K562 (cell line): ENCODE measurements around the gene RILP. TPM values are rescaled to one million over a fixed set of nuclear protein-coding genes. Genes with fewer than 3 reads are reported as not detected.

Experiments used
- ATF2 ChIP-seq: sonication (generic); formaldehyde crosslinking; IDR thresholded peaks from 2 replicates; pipeline ENCODE4 v1.8.1; 2022; ENCODE audit warnings: missing genetic modification reagents
- BHLHE40 ChIP-seq: IDR thresholded peaks from 2 replicates; pipeline ENCODE4 v1.6.1; 2011; ENCODE audit warnings: low read length, improper control_type of control experiment
- CEBPB ChIP-seq: fragments of 450-650 bp; IDR thresholded peaks from 2 replicates; pipeline ENCODE4 v1.6.1; 2016; ENCODE audit warnings: missing genetic modification characterization, missing compliant biosample characterization
- CTCF ChIP-seq, 3 experiments: IDR thresholded peaks in 2 of 3; conservative IDR thresholded peaks in 1 of 3; 2 replicates each; pipeline ENCODE4 v1.5.1; 2011 to 2012; ENCODE audit warnings: low read length in 3 of 3, mild to moderate bottlenecking in 3 of 3, control low read depth in 2 of 3, improper control_type of control experiment in 1 of 3, inconsistent platforms in 1 of 3, low read depth in 1 of 3, mixed read lengths in 1 of 3, moderate library complexity in 1 of 3; ENCODE audit not compliant: insufficient read depth in 2 of 3
- DACH1 ChIP-seq: fragments of 450-650 bp; IDR thresholded peaks from 2 replicates; pipeline ENCODE4 v1.6.1; 2018; ENCODE audit not compliant: partially characterized antibody
- EZH2 ChIP-seq: IDR thresholded peaks from 2 replicates; pipeline ENCODE4 v1.6.1; 2012; ENCODE audit warnings: low read depth, mild to moderate bottlenecking, inconsistent platforms, low read length, borderline replicate concordance
- FOXP4 ChIP-seq: sonication (generic); formaldehyde crosslinking; IDR thresholded peaks from 2 replicates; pipeline ENCODE4 v1.8.0; 2022; ENCODE audit warnings: mild to moderate bottlenecking, missing genetic modification reagents, borderline replicate concordance
- FUS ChIP-seq: fragments of 200-400 bp; formaldehyde crosslinking; optimal IDR thresholded peaks from 2 replicates; pipeline ENCODE3; 2017; ENCODE audit warnings: low read depth, low read length
- ID3 ChIP-seq, 2 experiments: fragments of 250-450 bp in 1 of 2; fragments of 450-650 bp in 1 of 2; sonication (Bioruptor Pico) in 1 of 2; IDR thresholded peaks; 2 replicates each; pipeline versions ENCODE4 v1.6.1 to v1.8.0; 2016 to 2021; ENCODE audit warnings: mild to moderate bottlenecking in 2 of 2, moderate library complexity in 2 of 2, missing compliant biosample characterization in 1 of 2, missing genetic modification characterization in 1 of 2
- KAT7 ChIP-seq: sonication (generic); formaldehyde crosslinking; IDR thresholded peaks from 2 replicates; pipeline ENCODE4 v1.8.0; 2022; ENCODE audit warnings: missing genetic modification reagents, mild to moderate bottlenecking, borderline replicate concordance
- KLF1 ChIP-seq: fragments of 450-650 bp; IDR thresholded peaks from 2 replicates; pipeline ENCODE4 v1.6.1; 2016; ENCODE audit warnings: missing genetic modification characterization, missing compliant biosample characterization
- MCM5 ChIP-seq: fragments of 450-650 bp; IDR thresholded peaks from 2 replicates; pipeline ENCODE4 v1.6.1; 2016; ENCODE audit warnings: low read depth
- MNT ChIP-seq, 2 experiments: fragments of 450-650 bp; conservative IDR thresholded peaks; 2 replicates each; pipeline ENCODE4 v1.6.1; 2017; ENCODE audit warnings: mild to moderate bottlenecking in 2 of 2, moderate library complexity in 2 of 2
- PHB2 ChIP-seq: fragments of 450-650 bp; IDR thresholded peaks from 2 replicates; pipeline ENCODE4 v1.6.1; 2017; ENCODE audit warnings: low read depth
- RBM22 ChIP-seq: fragments of 200-400 bp; formaldehyde crosslinking; IDR thresholded peaks from 2 replicates; pipeline ENCODE4 v1.6.1; 2018; ENCODE audit warnings: low read length, low read depth; ENCODE audit not compliant: poor library complexity, severe bottlenecking
- SRF ChIP-seq, 2 experiments: fragments of 250-450, 450-650 bp in 1 of 2; sonication (Bioruptor Pico) in 1 of 2; sonication (generic) in 1 of 2; formaldehyde crosslinking; IDR thresholded peaks; 2 replicates each; pipeline versions ENCODE4 v1.5.0 to v1.5.1; 2020 to 2022; ENCODE audit warnings: mild to moderate bottlenecking in 1 of 2, missing genetic modification reagents in 1 of 2
- ZBTB7A ChIP-seq: IDR thresholded peaks from 2 replicates; pipeline ENCODE4 v1.6.1; 2011; ENCODE audit warnings: low read depth, mild to moderate bottlenecking, low read length, moderate library complexity, borderline replicate concordance; ENCODE audit not compliant: control insufficient read depth
- ZNF830 ChIP-seq: fragments of 250-450 bp; sonication (Bioruptor Pico); IDR thresholded peaks from 2 replicates; pipeline ENCODE4 v1.5.0; 2021; ENCODE audit warnings: mild to moderate bottlenecking
- polyA plus RNA-seq, 8 experiments: library from polyadenylated mRNA; depleted of rRNA in 4 of 8; stranded (reverse) in 5 of 8; unstranded in 3 of 8; fragments of >200 nt; fragmentation: Nextera tagmentation in 2 of 8; fragmentation: Illumina TruSeq in 1 of 8; extraction: Ambion mirVana in 2 of 8; extraction: Trizol in 1 of 8; gene quantifications; 2 replicates each; pipeline versions ENCODE4 v1.2.1 to v1.2.3, GENCODE V29; 2011 to 2014; ENCODE audit warnings: inconsistent platforms in 1 of 8, missing spikeins in 1 of 8
- total RNA-seq, 7 experiments: library from RNA; depleted of rRNA in 6 of 7; stranded (reverse); fragments of >200 nt in 6 of 7; fragmentation: Illumina TruSeq in 2 of 7; extraction: Trizol in 2 of 7; gene quantifications; 2 replicates each; pipeline versions ENCODE4 v1.2.1 to v1.2.3, GENCODE V29; 2011 to 2021; ENCODE audit warnings: low replicate concordance in 1 of 7

The RILP gene
- total and polyA plus RNA-seq, 9 of the 15 experiments (the other 6 are each of a cell fraction or from before 2014, with no cell fraction given) = 0.75 to 54.9 (median 27.8) TPM

GRCh38 chr17:1648963-1649843 is 463 bp downstream of the RILP start (continued):
- peak in 1 of 2 experiments; percentile 69; a peak in 1 of 4 replicates for TF ChIP-seq MNT (conservative IDR thresholded peaks at IDR 0.05)
- TF ChIP-seq ATF2 (CRISPR knock-in tag) = no peak
- TF ChIP-seq FUS = peak; percentile 83
- no peak for TF ChIP-seq ID3 (CRISPR knock-in tag; IDR thresholded peaks at IDR 0.05)
- TF ChIP-seq ID3 (tag; IDR thresholded peaks at IDR 0.05) = 0 out of 2 replicates have a peak, but pooled peaks have one; percentile 56
- TF ChIP-seq ZBTB7A = peak; percentile 80; the same call in 1 of the 2 replicates
- peak; percentile 54; the same call in 1 of the 2 replicates for TF ChIP-seq KLF1
- TF ChIP-seq CEBPB (tag) = no peak
- no peak for TF ChIP-seq PHB2
- 0 out of 2 replicates have a peak, but pooled peaks have one; percentile 51 for TF ChIP-seq ZNF830 (CRISPR knock-in tag)
- no peak for TF ChIP-seq SRF (CRISPR knock-in tag; IDR thresholded peaks at IDR 0.05)
- no peak for TF ChIP-seq EZH2
- peak; percentile 39; the same call in 1 of the 2 replicates for TF ChIP-seq FOXP4 (CRISPR knock-in tag)
- peak; percentile 42; the same call in 1 of the 2 replicates for TF ChIP-seq BHLHE40
- TF ChIP-seq RBM22 = peak; percentile 85
- peak; percentile 68 to 99 (median 97) for TF ChIP-seq CTCF (IDR thresholded peaks at IDR 0.05 in 2 of 3, conservative IDR thresholded peaks at IDR 0.05 in 1 of 3; ENCODE audit: insufficient read depth in 2 of 3, low read depth in 1 of 3, low read length in 3 of 3)
- TF ChIP-seq KAT7 (CRISPR knock-in tag) = 0 out of 2 replicates have a peak, but pooled peaks have one; percentile 53
- no peak for TF ChIP-seq DACH1
- no peak for TF ChIP-seq MCM5
